GM20000 (cell line): ENCODE results near the gene GPC6.

ENCODE experiments used
- DNase-seq: peaks from one replicate; pipeline ENCODE4 v3.0.0; 2012; ENCODE audit warnings: low spot score
- TF ChIP-seq, protein P1 (sequence below): IDR thresholded peaks from 2 replicates; pipeline ENCODE4 v1.5.1; 2012; ENCODE audit warnings: mild to moderate bottlenecking, control low read depth; ENCODE audit errors: extremely low read depth, missing control alignments

GPC6 gene

DNA sequence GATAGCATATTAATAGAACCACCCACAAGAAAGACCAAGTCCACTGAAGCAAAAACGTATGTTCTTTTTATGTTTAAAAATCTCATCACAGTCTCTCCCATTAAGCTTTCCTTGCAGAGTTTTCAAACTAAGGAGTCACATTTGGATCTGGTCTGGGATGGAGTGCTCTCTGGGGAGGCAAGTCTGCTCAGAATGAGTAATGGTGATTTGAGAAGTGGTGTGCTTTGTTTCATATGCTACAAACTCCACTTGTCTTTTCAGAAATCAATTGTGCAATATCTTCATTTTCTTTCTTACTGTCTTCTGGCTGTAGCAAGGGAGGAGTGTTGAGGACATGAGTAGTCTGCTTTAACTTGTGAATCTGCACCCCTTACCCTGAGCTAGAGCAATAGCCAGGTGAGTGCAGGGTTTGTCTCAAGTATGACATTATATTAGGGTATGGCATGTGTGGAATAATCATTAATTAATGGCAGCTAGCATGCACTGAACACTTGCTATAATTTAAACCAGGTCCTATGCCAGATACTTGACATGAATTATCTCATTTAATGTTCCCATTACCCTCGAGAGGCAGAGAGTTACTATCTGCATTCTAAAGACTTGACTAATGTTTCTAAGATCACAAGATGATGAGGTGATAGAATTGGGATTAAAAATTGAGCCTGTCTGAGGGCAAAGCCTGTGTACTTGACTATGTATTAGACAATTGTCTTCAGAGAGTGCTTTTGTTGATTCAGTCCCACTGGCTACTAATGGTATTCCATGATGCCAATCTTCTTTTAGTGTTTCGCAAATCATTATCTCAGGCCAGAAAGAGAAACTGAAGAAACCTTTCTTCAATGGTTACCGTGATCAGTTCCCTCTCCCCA, 171.8 kb downstream of the GPC6 start:
- TF ChIP-seq, protein P1, sequence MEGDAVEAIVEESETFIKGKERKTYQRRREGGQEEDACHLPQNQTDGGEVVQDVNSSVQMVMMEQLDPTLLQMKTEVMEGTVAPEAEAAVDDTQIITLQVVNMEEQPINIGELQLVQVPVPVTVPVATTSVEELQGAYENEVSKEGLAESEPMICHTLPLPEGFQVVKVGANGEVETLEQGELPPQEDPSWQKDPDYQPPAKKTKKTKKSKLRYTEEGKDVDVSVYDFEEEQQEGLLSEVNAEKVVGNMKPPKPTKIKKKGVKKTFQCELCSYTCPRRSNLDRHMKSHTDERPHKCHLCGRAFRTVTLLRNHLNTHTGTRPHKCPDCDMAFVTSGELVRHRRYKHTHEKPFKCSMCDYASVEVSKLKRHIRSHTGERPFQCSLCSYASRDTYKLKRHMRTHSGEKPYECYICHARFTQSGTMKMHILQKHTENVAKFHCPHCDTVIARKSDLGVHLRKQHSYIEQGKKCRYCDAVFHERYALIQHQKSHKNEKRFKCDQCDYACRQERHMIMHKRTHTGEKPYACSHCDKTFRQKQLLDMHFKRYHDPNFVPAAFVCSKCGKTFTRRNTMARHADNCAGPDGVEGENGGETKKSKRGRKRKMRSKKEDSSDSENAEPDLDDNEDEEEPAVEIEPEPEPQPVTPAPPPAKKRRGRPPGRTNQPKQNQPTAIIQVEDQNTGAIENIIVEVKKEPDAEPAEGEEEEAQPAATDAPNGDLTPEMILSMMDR, result no peak
- no peak for DNase-seq

DNA sequence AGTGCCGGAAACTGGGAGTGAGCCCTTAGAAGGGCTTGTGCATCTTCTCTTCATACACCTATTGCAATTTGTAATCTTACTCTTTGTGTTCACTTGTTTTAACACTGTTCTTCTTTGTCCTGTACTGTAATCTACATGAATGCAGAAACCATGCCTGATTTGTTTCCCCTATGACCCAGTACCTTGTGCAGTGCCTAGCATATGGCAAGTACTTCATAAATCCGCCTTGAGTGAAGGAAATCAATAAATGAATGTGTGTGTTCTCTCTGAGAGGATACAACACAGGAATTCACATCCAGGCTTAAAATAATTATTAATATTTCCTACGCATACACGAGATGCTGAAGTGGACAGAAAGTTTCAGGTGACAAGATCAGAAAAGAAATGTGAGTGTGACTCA, 172.6 kb downstream of the GPC6 start:
- no peak for DNase-seq
- TF ChIP-seq, protein P1, result no peak

DNA sequence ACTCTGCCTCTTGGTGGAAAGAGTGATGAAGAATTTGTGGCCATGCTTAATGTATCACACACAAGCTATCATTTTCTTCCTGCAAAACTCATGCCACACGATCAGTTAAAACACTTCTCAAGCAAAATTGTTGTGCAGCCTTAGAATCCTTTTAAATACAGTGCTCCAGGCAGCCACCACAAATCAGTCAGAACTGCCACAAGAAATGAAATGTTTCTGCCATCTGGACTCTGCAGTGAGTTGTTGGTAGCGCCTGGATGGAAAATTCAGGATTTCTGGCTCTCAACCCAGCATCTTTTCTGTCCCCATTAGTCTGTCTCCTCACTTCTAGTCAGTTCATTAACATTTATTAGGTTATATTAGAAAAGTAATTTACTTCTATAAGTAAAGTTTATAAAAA, 179.5 kb downstream of the GPC6 start:
- TF ChIP-seq, protein P1, result no peak
- no peak for DNase-seq

DNA sequence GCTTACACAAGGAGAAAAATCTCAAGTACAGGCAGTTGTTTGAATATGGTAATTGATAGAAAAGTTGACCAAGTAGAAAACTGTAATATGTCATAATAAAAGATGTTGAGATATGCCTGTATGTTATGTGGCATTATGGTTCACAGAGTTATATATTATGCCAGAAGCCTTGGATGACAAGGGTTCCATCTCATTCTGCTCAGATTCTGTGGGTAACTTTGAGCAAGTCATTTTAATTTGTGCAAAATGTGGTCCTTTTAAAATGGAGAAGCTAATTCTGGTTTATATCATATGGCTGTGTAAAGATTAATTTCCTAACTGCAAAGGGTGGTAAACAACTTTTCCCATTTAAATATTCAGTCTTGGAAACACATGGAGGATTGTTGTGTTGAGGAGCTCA, 180.9 kb downstream of the GPC6 start:
- DNase-seq, result no peak
- TF ChIP-seq, protein P1, result no peak

GRCh38 chr13:93409001-93409400, 182.4 kb downstream of the GPC6 start:
- TF ChIP-seq, protein P1, result no peak
- no peak for DNase-seq

DNA sequence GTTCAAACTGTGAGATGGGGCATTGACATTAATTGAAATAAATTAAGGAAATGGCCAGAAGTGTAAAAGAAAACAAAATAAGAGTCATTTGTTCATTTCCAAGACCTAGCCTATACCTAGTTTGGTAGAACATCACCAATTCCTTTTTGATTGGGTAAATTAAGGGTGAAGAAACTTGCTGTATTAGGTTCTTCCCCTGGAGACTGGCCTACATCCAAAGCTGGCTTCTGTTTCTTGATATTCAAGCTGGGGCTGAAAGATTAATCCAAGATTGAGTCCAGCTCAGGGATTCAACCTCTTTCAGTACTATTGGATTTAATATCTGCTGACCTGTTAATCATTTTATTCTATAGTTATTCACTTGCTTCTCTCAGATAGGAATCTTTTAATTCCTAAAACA, 183.2 kb downstream of the GPC6 start:
- DNase-seq, result no peak
- TF ChIP-seq, protein P1, result no peak

DNA sequence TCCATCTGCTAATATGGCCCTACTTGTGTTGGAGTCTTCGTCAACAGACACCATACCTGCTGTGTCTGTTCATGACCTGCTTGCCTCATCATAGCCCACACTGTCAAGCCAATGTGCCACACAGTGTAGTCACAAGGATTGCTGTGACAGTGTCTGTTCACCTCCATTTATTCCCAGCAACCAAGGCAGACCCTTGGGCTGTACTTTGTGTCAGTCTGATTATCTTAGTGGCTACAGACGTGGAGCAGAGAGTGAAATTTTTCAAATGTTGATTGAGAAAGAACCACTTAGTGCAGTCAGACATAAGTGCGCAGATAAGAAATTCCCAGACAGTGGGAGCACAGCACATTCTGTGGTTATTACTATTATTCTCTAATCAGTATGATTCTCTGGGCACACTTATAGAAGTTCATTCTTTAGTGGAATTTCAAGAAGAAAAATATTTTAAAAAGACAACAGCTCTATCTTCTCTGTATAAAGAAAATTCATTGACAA, 184.6 kb downstream of the GPC6 start:
- no peak for DNase-seq
- TF ChIP-seq, protein P1, result no peak
